GM04503 (cell line): ENCODE measurements around the gene AURKAIP1.
A peak's percentile ranks its signal among the peaks of the same experiment; 100 is the strongest.
"Not testable (repeated sequence)": the region's sequence is repeated elsewhere in the genome, so short reads cannot be mapped to it uniquely, and the experiment has no call there.

Experiments
- DNase-seq: peaks from one replicate; pipeline ENCODE4 v3.0.0-alpha.2; 2012; ENCODE audit warnings: low read depth

Gene AURKAIP1

DNA sequence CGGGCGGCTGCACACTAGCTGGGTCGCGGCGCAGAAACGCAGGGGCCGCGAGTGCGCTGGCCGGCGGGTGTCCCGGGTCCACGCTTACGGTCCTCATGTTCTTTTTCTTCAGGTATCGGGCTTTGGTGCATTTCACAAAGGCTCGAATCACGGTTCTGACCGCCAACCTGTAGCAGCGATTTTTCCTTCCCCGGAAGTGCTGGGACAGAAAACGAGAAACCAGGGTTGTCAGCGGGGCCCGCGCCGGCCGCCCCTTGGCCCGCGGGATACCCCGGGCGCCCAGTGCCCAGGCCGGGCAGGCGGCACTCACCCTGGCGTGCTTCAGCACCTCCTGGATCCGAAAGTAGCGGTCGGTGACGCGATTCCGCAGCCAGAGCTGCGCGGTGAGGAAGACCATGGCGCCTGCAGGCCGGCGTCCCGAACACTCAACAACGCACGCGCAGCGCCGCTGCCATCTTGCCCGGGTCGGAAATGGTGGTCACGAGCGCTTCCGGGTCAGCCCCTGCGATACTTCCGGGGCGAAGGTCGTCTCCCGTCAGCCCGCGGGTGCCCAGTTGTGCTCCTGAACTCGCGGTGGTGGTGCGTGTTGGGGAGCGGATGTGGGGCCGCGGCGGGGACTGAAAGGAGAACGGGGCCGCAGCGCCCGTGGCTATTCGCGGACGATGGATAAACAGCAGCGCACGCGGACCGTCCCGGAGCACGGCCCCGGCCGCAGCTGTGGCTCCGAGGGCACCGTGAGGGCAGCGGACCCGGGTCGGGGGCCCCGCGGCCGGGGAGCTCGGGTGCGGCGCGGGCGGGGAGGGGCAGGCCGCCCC is 32.0 kb upstream of the AURKAIP1 start, which contains the start of gene MRPL20:
TSS of gene MRPL20 (minus strand) at position 473 of the 815 bp plus-strand sequence. CDS start at position 397, 76 bp downstream.
- DNase-seq = peak; percentile 56

GRCh38 chr1:1406101-1406820 is 31.3 kb upstream of the AURKAIP1 start:
- no peak for DNase-seq

GRCh38 chr1:1403653-1404052 is 28.6 kb upstream of the AURKAIP1 start:
- no peak for DNase-seq

DNA sequence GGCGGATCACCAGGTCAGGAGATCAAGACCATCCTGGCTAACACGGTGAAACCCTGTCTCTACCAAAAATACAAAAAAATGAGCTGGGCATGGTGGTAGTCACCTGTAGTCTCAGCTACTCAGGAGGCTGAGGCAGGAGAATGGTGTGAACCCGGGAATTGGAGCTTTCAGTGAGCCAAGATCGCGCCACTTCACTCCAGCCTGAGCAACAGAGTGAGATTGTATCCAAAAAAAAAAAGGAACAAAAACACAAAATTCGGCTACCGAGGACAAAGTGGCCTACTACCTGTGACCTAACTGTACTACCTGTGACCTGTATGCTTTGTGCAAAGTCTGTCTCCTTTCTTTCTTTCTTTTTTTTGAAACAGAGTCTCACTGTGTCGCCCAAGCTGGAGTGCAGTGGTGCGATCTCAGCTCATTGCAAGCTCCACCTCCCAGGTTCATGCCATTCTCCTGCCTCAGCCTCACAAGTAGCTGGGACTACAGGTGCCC is 27.9 kb upstream of the AURKAIP1 start:
- DNase-seq = not testable (repeated sequence)

GRCh38 chr1:1402072-1402900 is 27.3 kb upstream of the AURKAIP1 start:
- no peak for DNase-seq

DNA sequence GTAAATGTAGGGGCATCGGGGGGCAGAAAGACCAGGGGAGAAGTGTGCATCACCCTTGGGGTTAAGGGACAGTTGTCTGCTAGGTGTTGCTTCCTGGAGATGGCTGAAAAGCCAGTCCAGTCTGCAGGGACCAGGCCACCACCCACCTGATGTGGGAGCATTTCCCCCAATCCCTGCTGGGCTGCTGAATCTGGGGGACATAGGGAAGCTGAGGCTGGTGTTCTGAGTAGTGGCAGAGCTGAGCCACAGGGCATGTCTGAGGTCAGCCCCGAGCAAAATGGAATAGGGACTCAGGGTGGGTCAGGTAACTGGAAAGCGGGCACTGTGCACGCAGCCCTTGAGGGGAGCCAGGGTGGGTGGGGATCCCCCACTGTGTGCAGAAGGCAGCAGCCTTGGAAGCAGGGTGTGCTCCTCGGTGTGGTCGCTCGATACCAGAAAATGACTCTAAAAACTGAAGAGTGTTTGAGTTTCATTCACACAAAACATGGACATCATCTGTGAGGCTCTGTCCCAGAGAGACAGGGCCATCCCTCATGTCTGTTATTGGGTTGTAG is 26.5 kb upstream of the AURKAIP1 start:
- DNase-seq = no peak

- DNase-seq = no peak
These were observed 25.8 kb upstream of the AURKAIP1 start for GRCh38 chr1:1400576-1401456.

GRCh38 chr1:1399872-1400575 is 25.0 kb upstream of the AURKAIP1 start:
- no peak for DNase-seq

DNA sequence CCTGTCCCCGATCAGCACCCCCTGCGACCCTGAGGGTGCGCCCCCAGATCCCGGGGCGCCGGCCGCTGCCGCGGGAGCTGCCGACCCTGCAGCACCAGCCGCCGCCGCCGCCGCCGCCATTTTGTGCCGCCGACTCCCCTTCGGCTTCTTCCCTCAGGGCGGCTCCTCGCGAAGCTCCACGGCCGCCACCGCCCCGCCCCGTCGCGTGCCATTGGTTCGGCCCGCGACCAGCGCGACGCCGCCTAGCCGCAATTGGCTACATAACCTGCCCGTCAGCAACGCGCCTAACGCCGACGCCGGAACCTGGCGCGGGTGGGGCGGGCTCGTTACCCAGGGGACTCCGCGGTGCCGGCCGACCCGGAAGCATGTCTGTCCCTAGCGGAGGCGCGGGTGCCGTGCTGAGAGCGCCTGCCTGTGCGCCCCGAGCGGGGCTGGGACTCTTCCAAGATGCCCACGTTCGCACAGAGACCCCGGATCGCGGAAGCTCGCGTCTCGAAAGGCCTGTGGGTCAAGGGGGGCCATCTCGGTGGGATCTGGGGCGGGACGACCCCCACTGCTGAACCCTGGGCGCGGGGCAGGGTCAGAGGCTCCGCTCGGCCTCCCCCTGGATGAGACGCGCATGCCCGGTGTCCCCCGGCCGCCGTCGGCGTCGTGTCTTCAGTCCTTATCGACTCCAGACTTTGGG is 24.3 kb upstream of the AURKAIP1 start, which contains the start of gene CCNL2:
TSS of gene CCNL2 (minus strand) at position 149 of the 685 bp plus-strand sequence. CDS start at position 120, 29 bp downstream.
- DNase-seq = peak; percentile 77

- DNase-seq = no peak
These were observed 23.7 kb upstream of the AURKAIP1 start for GRCh38 chr1:1398677-1399186.

GRCh38 chr1:1397839-1398523 is 23.0 kb upstream of the AURKAIP1 start:
- DNase-seq = no peak

DNA sequence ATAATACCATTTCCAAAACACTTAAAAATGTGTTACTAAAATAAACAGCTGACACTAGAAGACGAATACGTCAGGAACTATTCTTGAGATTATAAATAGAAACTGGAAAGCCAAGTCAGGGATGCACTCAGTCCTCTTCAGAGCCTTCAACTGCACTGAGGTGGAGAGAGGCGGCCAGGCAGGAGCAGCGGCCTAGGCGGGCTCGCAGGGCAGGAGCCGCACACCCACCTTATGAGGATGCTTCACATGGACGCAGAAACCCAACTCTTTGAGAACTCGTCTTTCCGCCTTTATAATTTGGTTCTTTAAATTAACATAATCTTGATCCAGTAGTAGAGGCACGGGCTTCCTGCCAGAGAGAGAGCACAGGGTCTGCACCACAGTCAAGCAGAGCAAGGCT is 20.2 kb upstream of the AURKAIP1 start:
- no peak for DNase-seq

GRCh38 chr1:1394116-1394515 is 19.1 kb upstream of the AURKAIP1 start:
- DNase-seq = no peak

DNA sequence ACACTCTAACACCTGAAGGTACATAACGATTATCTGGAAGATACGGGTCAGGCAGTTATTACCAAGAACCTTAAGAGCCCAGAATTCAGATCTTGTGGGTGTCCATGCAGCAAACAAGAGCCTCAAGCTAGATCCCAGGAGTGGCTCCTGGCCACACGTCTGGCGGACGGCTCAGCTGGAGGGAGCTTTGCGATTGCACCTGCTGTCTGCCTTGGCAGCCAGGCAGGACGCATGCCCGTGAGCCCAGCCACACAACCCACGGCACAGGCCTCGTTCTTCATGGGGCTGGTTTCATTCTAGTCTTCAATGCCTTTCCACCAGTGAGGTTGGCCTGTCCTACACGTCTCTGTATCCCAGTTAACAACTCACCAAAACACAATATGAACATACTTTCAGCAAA is 18.4 kb upstream of the AURKAIP1 start:
- DNase-seq = no peak

DNA sequence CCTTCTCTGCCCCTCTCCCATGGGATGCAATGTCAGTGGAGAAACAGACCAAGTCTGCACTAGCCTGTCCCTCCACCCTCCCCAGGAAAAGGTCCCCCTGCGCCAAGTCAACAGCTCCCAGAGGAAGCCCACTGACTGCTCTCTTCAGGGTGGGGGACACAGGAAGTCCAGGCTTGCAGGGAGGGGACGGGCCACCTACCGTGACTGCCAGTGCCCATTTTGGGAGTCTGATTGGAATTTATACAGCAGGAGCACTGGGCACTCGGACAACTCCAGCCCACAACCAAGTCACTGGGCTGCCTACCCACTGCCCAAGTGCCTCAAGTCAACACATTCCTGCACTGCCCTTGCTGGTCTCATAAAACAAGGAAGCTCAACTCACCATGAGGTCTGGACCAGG is 18.0 kb upstream of the AURKAIP1 start:
- no peak for DNase-seq

DNA sequence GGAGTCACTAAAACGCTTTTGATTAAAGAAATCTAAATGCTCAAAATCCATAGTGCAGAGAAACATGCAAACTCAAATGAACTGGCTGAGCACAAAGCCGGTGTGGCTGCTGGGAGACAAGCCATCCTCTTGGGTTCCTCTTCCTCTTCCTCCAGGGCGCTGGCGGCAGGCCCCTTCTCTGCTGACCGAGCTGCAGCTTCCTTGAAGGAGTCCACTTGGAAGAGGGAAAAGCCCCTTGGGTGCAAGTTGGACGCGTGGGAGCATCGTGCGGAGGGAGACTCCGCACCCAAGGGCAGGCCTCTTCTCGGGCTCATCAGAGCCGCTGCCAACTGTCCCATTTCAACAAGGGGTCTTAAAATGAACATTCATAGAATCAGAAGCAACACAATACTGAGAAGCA is 16.2 kb upstream of the AURKAIP1 start:
- no peak for DNase-seq

- no peak for DNase-seq
These were observed 15.7 kb upstream of the AURKAIP1 start for GRCh38 chr1:1390675-1391074.

DNA sequence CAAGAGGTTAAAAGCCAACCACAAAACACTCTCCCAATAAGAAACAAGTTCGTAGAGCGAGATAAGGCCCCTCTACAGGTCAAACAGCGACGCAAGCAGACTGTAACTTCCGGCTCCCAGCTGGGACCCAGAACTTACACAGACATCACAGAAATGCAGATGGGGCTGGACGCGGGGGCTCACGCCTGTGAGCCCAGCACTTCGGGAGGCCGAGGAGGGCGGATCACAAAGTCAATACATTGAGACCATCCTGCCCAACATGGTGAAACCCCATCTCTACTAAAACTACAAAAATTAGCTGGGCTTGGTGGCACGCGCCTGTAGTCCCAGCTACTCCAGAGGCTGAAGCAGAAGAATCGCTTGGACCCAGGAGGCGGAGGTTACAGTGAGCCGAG is 13.1 kb upstream of the AURKAIP1 start:
- DNase-seq = no peak
